Immature natural killer cell (primary cell): ENCODE measurements around the gene LTBP2. TPM values are rescaled to one million over a fixed set of nuclear protein-coding genes. Genes with fewer than 3 reads are reported as not detected.

Experiments used
- DNase-seq, 3 donors: peaks; one replicate each; pipeline ENCODE4 v3.0.0; 2022; ENCODE audit warnings: mixed read lengths in 1 of 3
- H3K27ac Mint-ChIP-seq, 6 donors: one replicate each; pipeline ENCODE4 v1.8.0; 2020; ENCODE audit warnings: mixed read lengths in 6 of 6, mild to moderate bottlenecking in 5 of 6, inconsistent platforms in 4 of 6, moderate library complexity in 3 of 6
- H3K27me3 Mint-ChIP-seq, 3 donors: one replicate each; pipeline ENCODE4 v1.8.0; 2020 to 2021; ENCODE audit warnings: low read depth in 3 of 3, mild to moderate bottlenecking in 3 of 3, mixed read lengths in 3 of 3, moderate library complexity in 3 of 3, inconsistent platforms in 1 of 3
- H3K36me3 Mint-ChIP-seq, 3 donors: one replicate each; pipeline ENCODE4 v1.8.0; 2020; ENCODE audit warnings: mixed read lengths in 3 of 3, inconsistent platforms in 2 of 3, mild to moderate bottlenecking in 2 of 3
- H3K4me1 Mint-ChIP-seq, 2 donors: one replicate each; pipeline ENCODE4 v1.8.0; 2020; ENCODE audit warnings: inconsistent platforms in 2 of 2, mild to moderate bottlenecking in 2 of 2, mixed read lengths in 2 of 2, moderate library complexity in 1 of 2
- H3K4me3 Mint-ChIP-seq, 5 donors: one replicate each; pipeline ENCODE4 v1.8.0; 2020; ENCODE audit warnings: mild to moderate bottlenecking in 5 of 5, mixed read lengths in 5 of 5, inconsistent platforms in 3 of 5, moderate library complexity in 3 of 5
- H3K9me3 Mint-ChIP-seq, 6 donors: one replicate each; pipeline ENCODE4 v1.8.0; 2020; ENCODE audit warnings: mild to moderate bottlenecking in 6 of 6, mixed read lengths in 6 of 6, inconsistent platforms in 4 of 6, moderate library complexity in 3 of 6
- polyA plus RNA-seq, 3 donors: library from polyadenylated mRNA; unstranded; fragments of 300-500 nt; fragmentation: Illumina TruSeq; gene quantifications; one replicate each; pipeline ENCODE4 v1.2.3, GENCODE V29; 2021

The LTBP2 gene
- polyA plus RNA-seq, 3 donors from 2014 or later = 0.29 to 0.66 (median 0.30) TPM

DNA sequence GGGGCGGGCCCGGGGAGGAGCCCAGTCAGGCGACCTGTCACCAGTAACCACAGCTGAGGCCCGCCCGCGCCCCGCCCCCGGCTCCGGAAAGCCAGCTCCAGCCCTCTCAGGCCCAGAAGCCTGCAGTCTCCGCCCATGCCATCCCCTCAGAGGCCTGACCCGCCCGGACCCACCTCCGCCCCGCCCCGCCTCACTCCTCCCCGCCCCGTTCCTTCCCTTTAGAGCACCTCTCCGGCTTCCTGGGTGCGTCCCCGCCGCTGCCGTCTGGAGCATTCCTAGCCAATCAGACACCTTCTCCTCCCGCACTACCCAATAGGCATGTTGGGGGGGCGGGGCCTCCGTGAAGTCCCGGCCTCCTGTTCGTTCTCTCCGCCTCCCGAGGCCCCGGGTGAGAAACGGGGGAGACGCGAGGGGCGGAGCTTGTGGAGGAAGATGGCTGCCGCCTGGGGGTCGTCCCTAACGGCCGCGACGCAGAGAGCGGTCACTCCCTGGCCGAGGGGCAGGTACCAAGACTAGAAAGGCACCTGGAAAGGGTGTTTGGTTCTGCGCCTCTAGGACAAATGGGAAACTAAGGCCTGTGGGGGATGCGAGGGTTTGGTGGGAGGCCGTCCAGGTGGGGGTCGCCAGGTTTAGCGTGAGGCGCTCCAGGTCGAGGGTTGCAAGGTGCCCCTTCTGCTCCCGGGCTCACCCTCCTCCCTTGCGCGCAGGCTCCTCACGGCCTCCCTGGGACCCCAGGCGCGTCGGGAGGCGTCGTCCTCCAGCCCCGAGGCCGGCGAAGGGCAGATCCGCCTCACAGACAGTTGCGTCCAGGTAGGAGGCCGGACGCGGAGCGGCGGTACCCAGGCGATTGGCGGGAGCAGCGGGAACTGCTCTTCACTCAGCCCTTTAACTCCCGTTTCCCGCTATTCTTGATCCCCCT lies 118.4 kb downstream of the LTBP2 start, which contains the start of gene ISCA2:
ISCA2 (plus strand) TSS at position 423 of the 919 bp plus-strand sequence; CDS start at position 433, 10 bp downstream.
- peaks cover 2 to 7% (median 4%) of the 10 kb centered on the region in 3 donors for H3K27me3 Mint-ChIP-seq
- H3K36me3 Mint-ChIP-seq = no peaks in the 10 kb centered on the region
- peak within 1 kb of the TSS in 2 of 5 donors; percentile 86 to 89 for H3K4me3 Mint-ChIP-seq
- peak; percentile 99 for DNase-seq
- H3K9me3 Mint-ChIP-seq = no peaks in the 10 kb centered on the region
- peaks cover 16 to 25% of the 10 kb centered on the region in 2 donors for H3K4me1 Mint-ChIP-seq
- H3K27ac Mint-ChIP-seq = peak within 1 kb of the TSS in 5 of 6 donors; percentile 88 to 94 (median 90)

DNA sequence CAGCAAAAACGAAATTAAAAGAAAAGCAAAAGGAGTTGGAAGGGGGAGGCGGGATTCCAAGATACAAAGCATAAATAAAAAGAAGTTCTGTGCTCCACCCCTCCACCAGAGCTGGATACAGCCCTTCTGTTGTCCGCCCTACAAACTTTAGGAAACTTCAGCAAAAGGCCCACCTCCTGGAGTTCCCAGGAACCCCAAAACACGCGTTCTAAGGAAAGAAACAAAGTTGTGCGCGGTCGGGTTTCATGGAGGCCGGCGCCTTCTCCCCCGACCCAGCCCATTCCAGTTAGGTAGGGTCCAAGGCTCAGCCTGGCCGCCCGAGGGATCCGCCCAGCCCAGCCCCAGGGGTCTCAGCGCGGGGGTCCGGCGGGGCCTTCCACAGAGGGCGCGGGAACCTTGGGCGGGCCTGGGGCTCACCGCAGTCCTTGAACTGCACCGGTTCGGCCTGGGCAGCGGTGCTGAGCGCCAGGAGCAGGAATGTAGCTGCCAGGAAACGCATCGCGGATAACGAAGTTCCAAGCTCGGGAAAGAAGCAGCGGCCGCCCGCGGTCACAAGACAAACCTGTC lies 119.2 kb downstream of the LTBP2 start, which contains the start of gene NPC2:
NPC2 (minus strand) TSS at position 530 of the 567 bp plus-strand sequence; CDS start at position 499, 31 bp downstream.
- Mint-ChIP-seq H3K4me3 (peak within 1 kb of the TSS in 2 of 5 donors; percentile 86 to 89), H3K27me3 (peaks cover 2 to 7% (median 4%) of the 10 kb centered on the region in 3 donors), H3K9me3 (no peaks in the 10 kb centered on the region), H3K27ac (peak within 1 kb of the TSS in 5 of 6 donors; percentile 88 to 94 (median 90)), H3K36me3 (no peaks in the 10 kb centered on the region), H3K4me1 (peaks cover 16 to 25% of the 10 kb centered on the region in 2 donors)
- DNase-seq = peak in 1 of 3 donors; percentile 11

DNA sequence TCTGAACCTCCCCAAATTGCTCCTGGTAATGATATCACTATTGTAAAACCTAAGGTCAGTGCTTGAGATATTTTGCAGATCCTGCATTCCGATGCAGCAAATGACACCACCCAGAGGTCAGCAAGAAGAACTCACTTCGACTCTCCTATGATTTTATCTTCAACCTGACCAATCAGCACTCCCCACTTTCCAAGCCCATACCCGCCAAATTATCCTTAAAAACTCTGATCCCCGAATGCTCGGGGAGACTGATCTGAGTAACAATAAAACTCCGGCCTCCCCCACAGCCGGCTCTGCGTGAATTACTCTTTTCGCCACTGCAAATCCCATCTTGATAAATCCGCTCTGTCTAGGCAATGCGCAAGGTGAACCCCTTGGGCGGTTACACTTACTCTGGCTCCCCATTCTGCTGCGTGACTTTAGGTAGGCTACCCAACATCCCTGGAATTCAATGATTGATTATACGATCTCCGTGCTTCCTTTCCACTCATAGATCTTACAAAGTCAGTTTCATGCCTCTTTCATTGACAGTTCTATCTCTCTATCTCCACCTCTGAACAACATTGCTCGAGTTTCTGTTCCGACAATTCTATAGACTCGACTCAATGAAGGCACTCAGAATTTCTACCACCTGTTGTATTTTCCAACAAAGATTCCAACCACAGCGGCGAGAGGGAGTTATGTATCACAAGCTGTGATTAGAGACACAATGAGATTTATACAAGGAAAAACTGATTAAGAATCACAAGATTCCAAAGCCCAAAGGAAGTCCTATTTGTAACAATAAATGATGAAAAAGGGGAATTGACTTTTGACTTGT lies 119.9 kb downstream of the LTBP2 start:
- Mint-ChIP-seq H3K27me3 (peaks cover 2 to 7% (median 4%) of the 10 kb centered on the region in 3 donors), H3K9me3 (no peaks in the 10 kb centered on the region), H3K36me3 (no peaks in the 10 kb centered on the region), H3K4me3 (no peak overlapping the region), H3K27ac (no peak overlapping the region), H3K4me1 (peaks cover 16 to 25% of the 10 kb centered on the region in 2 donors)
- peak; percentile 12 to 18 (median 14) for DNase-seq

DNA sequence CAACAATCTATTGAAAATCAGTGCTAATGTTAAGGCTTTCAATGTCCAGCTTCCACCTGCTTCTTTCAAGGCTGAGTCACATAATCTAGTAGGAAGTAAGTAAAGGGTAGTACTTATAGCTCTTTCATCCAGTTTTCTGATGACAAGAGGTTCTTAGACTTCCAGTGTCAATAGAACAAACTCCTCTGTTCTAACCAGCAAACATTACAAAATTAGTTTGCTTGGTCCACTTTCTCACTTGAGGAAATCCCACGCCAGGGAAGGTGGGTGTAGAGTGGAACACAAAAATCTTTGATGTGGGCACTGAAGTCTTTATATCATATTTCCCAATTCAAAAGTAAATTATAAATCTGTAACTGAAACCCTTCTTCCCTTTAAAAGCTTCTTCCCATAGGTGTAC lies 121.6 kb downstream of the LTBP2 start:
- H3K4me1 Mint-ChIP-seq = peaks cover 16 to 22% of the 10 kb centered on the region in 2 donors
- DNase-seq = no peak
- H3K27ac Mint-ChIP-seq = no peak overlapping the region
- H3K36me3 Mint-ChIP-seq = peaks cover 0 to 1% (median 0%) of the 10 kb centered on the region in 3 donors
- no peak overlapping the region for H3K4me3 Mint-ChIP-seq
- H3K9me3 Mint-ChIP-seq = no peaks in the 10 kb centered on the region
- H3K27me3 Mint-ChIP-seq = peaks cover 2 to 7% (median 4%) of the 10 kb centered on the region in 3 donors

DNA sequence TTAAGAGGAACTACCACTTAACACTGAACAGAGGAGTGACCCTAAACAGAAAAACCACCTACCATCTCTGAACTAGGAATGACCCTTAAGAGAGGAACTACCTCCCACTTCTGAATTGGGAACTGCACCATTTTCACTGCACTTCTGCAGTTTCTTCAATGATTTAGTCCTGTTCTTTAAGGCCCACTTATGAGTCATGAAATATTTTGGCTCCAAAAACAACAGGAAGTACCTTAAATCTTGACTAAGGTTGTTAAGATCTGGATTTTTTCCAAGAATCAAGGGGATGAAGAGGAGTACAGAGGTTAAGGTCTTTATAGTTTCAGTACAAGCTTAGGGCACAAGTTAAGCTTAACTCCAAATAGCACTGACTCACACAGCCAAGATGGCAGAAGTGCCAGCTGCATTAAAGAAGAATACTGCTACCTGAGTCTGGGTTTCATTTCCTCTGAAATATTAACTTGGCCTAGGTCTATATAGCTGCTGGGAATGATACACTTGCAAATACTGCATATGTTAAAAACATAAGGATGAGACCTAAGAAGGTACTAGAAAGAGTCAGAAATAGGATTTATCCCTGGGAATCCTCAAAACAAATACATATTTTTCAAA lies 123.1 kb downstream of the LTBP2 start:
- peaks cover 0 to 7% (median 4%) of the 10 kb centered on the region in 3 donors for H3K27me3 Mint-ChIP-seq
- DNase-seq = no peak
- no peak overlapping the region for H3K4me3 Mint-ChIP-seq
- no peak overlapping the region for H3K27ac Mint-ChIP-seq
- H3K9me3 Mint-ChIP-seq = no peaks in the 10 kb centered on the region
- H3K36me3 Mint-ChIP-seq = peaks cover 7 to 13% (median 8%) of the 10 kb centered on the region in 3 donors
- H3K4me1 Mint-ChIP-seq = peaks cover 3 to 6% of the 10 kb centered on the region in 2 donors

DNA sequence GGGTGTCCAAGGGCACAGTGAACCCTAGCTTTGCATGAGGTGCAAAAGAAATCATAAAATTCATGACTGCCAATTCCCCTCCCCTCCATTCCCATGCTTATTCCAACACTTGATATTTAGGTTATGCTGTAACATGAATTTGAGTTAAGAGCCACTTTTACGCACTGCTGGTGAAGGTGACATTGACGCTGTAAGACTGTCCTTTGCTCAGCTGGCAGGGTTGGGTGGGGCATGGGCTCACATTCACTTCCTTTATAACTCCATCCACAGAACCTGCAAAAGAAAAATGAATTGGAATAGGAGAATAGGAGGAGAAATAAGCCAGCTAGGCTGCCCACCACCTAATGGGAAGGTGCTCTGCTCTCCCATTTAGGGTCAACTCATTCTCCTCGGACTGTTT lies 125.9 kb downstream of the LTBP2 start:
- Mint-ChIP-seq H3K4me1 (no peaks in the 10 kb centered on the region), H3K4me3 (no peak overlapping the region), H3K27ac (no peak overlapping the region), H3K9me3 (no peaks in the 10 kb centered on the region), H3K36me3 (peaks cover 18 to 31% (median 26%) of the 10 kb centered on the region in 3 donors), H3K27me3 (peaks cover 0 to 2% (median 0%) of the 10 kb centered on the region in 3 donors)
- DNase-seq = no peak

DNA sequence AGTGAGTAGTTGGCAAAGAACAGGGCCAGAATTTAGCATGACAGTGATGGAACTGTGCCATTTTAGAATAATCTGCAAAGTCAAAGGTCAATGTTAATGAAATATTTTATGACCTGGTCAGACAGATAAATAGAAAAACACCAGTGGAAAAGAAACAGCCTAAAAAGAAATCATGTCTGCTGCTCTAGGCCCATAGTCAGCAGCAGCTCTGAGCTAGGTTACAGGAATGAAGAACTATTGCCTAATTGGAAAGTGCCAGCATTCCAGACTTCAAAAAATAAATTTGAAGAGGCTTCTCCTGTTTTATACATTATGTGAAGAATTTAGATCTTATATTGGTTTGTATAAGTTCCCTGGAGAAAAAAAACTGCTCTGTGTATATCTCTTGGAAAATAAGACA lies 128.7 kb downstream of the LTBP2 start:
- DNase-seq = no peak
- Mint-ChIP-seq H3K27ac (no peak overlapping the region), H3K4me1 (no peaks in the 10 kb centered on the region), H3K27me3 (no peaks in the 10 kb centered on the region), H3K36me3 (peaks cover 34 to 54% (median 43%) of the 10 kb centered on the region in 3 donors), H3K9me3 (no peaks in the 10 kb centered on the region), H3K4me3 (no peak overlapping the region)

DNA sequence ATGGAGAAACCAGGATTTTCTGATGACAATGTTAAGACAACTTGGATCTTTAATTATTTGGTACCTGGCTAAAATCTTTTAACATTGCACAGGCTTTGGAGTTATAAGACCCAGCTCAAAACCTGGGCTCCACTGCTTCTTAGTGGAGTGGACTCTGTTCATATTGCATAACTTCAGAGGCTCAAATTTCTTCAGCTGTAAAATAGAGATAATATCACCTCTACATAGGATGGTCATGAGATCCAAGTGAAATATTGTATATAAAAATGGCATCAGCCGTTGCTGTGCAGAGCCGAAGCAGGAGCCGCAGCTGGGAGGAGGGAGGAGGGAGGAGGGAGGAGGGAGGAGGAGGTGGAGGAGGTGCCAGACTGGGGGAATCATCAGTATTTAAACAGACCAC lies 129.5 kb downstream of the LTBP2 start:
- H3K27me3 Mint-ChIP-seq = no peaks in the 10 kb centered on the region
- DNase-seq = no peak
- H3K36me3 Mint-ChIP-seq = peaks cover 34 to 60% (median 48%) of the 10 kb centered on the region in 3 donors
- no peaks in the 10 kb centered on the region for H3K4me1 Mint-ChIP-seq
- no peak overlapping the region for H3K27ac Mint-ChIP-seq
- H3K9me3 Mint-ChIP-seq = no peaks in the 10 kb centered on the region
- no peak overlapping the region for H3K4me3 Mint-ChIP-seq

DNA sequence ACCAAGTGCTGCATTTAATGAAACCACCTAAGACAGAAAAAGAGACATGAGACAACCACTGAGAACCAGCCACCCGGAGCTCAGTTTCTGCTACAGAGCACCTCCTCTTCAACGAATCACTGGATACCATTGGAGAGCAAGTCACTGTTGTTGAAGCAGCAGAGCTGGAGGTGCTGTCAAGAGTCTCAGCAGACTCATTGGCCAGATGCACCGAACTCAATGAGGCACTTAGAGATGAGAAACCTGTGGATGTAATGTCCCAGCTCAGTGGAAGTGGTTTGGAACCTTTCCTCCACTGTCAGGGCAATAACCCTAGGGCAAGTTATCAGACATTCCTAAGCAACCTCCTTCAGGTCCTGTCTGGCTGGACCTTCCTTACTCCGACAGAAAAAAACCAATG lies 132.0 kb downstream of the LTBP2 start:
- H3K36me3 Mint-ChIP-seq = peaks cover 42 to 66% (median 59%) of the 10 kb centered on the region in 3 donors
- no peak overlapping the region for H3K27ac Mint-ChIP-seq
- no peak for DNase-seq
- no peaks in the 10 kb centered on the region for H3K9me3 Mint-ChIP-seq
- peaks cover 0 to 2% (median 0%) of the 10 kb centered on the region in 3 donors for H3K27me3 Mint-ChIP-seq
- no peak overlapping the region for H3K4me3 Mint-ChIP-seq
- H3K4me1 Mint-ChIP-seq = no peaks in the 10 kb centered on the region

DNA sequence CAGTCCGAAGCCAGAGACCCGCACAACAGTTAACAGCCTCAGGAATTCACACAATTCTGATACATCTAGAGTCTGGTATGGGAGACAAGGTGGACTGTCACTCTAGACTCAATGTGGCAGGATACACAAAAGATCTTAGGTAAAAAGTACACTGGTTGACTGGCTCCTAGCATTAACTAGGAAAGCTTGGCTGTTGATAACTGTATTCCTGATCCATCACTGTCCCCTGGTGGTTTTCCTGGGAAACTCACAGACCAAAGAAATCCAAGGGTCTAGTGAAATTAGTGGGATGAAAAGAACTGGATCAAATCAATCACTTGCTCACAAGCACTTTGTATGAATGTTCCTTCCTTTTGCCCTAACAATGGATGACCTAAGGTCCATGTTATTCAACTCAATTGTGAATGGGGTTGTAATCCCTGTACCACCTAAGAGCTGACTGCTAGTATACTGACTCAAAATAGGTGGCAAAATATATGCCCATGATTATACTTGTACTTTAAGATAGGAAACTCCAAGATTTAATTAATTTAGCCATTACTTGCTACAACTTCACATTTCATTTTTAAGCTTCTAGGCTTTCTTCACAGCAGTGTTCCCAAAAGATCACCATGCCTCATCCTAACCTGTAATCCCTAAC lies 132.9 kb downstream of the LTBP2 start:
- Mint-ChIP-seq H3K27ac (no peak overlapping the region), H3K9me3 (no peaks in the 10 kb centered on the region), H3K4me3 (no peak overlapping the region), H3K4me1 (no peaks in the 10 kb centered on the region), H3K36me3 (peaks cover 36 to 59% (median 52%) of the 10 kb centered on the region in 3 donors), H3K27me3 (peaks cover 0 to 2% (median 0%) of the 10 kb centered on the region in 3 donors)
- no peak for DNase-seq

DNA sequence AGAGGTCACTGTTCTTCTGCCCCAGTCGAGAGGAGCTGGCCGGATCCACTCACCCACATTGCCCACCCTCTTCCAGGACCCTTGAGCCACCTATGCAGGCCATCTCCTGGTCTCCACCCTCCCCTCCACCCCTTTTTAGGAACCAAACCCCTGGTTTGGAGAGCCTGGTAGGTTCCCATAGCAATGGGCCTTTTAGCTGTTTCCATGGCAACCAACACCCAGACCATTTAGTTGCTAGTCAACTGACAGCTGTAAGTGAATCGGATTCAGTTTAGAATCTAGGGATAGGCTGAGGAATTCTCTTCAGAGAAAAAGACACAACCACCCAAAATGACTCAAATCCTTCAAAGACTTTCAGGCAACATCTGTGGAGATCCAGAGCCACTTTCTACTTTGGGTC lies 135.4 kb downstream of the LTBP2 start:
- Mint-ChIP-seq H3K27ac (no peak overlapping the region), H3K4me3 (no peak overlapping the region), H3K9me3 (no peaks in the 10 kb centered on the region), H3K27me3 (peaks cover 0 to 2% (median 0%) of the 10 kb centered on the region in 3 donors), H3K4me1 (no peaks in the 10 kb centered on the region), H3K36me3 (peaks cover 38 to 50% (median 49%) of the 10 kb centered on the region in 3 donors)
- no peak for DNase-seq

DNA sequence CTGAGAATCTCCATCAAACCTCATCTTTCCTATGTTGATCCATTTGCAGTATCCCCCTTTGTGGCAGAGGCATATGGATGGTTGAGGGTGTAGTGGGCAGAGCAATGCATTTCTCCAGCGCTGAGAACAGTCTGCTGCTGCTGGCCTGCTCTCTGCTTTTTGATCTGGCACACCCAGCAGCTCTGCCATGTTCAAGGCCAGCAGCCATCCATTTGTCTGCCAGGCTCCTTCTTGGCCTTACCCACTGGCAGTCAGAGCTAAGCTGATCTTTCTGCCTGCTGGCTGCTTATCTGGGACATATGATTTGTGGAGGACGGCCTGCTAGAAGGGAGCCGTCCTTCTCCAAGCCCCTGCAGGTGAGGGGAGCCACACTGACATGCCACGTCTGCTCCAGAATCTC lies 135.9 kb downstream of the LTBP2 start:
- H3K36me3 Mint-ChIP-seq = peaks cover 34 to 46% (median 45%) of the 10 kb centered on the region in 3 donors
- no peak overlapping the region for H3K27ac Mint-ChIP-seq
- H3K4me1 Mint-ChIP-seq = no peaks in the 10 kb centered on the region
- no peaks in the 10 kb centered on the region for H3K9me3 Mint-ChIP-seq
- H3K4me3 Mint-ChIP-seq = no peak overlapping the region
- DNase-seq = no peak
- peaks cover 0 to 2% (median 0%) of the 10 kb centered on the region in 3 donors for H3K27me3 Mint-ChIP-seq
